Tongue (tissue), 2 donors: ENCODE measurements around the gene SPCS3. TPM values are rescaled to one million over a fixed set of nuclear protein-coding genes. Genes with fewer than 3 reads are reported as not detected.
"Not testable (repeated sequence)": the region's sequence is repeated elsewhere in the genome, so short reads cannot be mapped to it uniquely, and the experiment has no call there.

Experiments
- DNase-seq: peaks from one replicate; pipeline ENCODE4 v3.0.0-alpha.2; 2015
- total RNA-seq: library from RNA; depleted of rRNA; stranded (reverse); fragments of >200 nt; gene quantifications from one replicate; pipeline ENCODE4 v1.2.3, GENCODE V29; 2014

Gene SPCS3
- 101 TPM for total RNA-seq

- DNase-seq = peak; percentile 99
These were observed at the start of gene SPCS3 for GRCh38 chr4:176319704-176320339. SPCS3 (plus strand) TSS chr4:176319966; CDS start chr4:176320077, 111 bp downstream.

DNA sequence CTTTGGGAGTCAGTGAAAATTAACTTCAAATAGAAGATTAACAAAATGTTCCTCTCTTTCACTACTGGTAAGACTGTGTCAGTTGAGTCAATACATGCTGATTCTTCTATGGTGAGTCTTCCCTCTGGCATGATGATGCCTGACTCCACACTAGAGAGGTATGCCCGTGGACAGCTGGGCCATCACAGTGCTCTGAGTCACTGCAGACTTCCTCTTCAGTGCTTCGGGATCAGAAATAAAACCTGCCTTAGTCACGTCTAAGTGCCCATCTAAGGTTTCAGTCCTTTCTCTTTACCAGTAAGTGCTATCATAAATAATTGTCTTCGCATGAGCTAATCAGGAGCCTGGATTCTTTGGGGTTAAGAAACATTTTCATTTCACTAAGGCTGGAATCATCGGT lies 49.1 kb upstream of the SPCS3 start:
- peak; percentile 75 for DNase-seq

GRCh38 chr4:176271749-176272148 lies 48.0 kb upstream of the SPCS3 start:
- DNase-seq = no peak

DNA sequence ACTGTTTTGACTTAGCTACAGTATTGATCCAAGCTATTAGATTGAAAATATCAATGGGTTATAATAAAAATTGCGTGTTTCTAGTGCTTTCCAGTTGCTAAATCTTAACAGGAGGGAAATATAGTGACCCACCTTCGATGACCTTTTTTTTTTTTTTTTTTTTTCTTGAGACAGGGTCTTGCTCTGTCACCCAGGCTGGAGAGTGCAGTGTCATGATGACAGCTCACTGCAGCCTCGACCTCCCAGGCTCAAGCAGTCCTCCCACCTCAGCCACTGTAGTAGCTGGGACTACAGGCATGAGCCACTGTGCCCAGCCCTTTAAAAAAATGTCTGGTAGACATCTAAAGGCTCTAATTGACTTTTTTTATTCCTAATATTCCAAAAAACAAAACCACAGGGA lies 47.0 kb upstream of the SPCS3 start:
- no peak for DNase-seq

GRCh38 chr4:176273736-176274135 lies 46.0 kb upstream of the SPCS3 start:
- no peak for DNase-seq

GRCh38 chr4:176274441-176274840 lies 45.3 kb upstream of the SPCS3 start:
- no peak for DNase-seq

GRCh38 chr4:176276710-176277109 lies 43.1 kb upstream of the SPCS3 start:
- DNase-seq = no peak

GRCh38 chr4:176277162-176277904 lies 42.4 kb upstream of the SPCS3 start:
- peak; percentile 67 for DNase-seq

- DNase-seq = not testable (repeated sequence)
These were observed 40.2 kb upstream of the SPCS3 start for GRCh38 chr4:176279560-176279959.

DNA sequence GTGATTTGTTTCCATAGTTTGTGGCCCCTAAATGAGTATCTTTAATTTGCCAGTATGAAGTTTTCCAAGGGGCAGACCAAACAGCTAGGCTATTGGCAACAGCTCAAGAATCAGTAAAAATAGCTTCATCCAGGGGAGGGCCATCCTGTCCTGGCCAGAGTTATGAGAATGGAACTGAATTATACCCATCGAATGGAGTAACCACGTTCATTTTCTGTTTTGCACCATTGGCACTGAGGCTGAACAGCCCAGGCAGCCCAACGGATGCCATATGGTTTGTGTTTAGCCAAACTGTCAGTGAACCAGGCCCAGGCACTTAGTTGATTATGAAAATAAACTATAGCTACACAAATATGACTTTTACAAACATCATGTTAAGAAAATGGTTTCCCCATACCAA lies 33.0 kb upstream of the SPCS3 start:
- DNase-seq = no peak

DNA sequence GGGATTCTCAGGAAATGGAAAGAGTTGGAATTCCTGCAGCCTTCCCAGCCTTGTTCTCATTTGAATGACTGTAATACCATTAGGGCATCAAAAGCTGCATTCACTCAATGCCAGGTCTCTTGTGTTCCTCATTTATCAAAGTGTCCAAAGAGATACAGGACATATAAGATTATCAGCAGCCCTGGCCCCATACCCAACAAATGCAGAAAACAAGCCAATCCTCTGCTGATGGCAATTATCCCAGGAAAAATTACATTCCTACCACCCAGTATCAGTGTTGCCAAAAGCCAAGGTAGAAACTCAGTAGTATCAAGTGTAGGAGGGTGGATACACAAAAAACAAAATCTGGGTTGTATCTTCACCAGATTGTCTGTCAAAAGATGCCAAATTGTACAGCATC lies 32.2 kb upstream of the SPCS3 start:
- DNase-seq = no peak

DNA sequence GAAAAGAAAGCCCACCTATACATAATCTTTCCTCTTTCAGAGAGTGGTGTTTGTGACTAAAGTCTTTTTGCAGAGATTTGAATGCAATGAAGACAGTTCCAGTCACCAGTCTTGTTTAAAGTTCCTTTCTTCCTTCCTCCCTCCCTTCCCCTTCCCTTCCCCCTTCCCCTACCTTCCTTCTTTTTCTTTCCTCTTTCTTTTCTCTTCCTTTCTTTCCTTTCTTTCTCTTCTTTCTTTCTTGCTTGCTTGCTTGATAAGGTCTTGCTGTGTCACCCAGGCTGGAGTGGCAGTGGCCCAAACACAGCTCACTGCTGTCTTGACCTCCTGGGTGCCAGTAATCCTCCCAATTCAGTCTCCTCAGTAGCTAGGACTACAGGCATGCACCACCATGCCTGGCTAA lies 31.7 kb upstream of the SPCS3 start:
- DNase-seq = no peak

GRCh38 chr4:176289561-176289960 lies 30.2 kb upstream of the SPCS3 start:
- DNase-seq = no peak

GRCh38 chr4:176290520-176290919 lies 29.2 kb upstream of the SPCS3 start:
- no peak for DNase-seq

DNA sequence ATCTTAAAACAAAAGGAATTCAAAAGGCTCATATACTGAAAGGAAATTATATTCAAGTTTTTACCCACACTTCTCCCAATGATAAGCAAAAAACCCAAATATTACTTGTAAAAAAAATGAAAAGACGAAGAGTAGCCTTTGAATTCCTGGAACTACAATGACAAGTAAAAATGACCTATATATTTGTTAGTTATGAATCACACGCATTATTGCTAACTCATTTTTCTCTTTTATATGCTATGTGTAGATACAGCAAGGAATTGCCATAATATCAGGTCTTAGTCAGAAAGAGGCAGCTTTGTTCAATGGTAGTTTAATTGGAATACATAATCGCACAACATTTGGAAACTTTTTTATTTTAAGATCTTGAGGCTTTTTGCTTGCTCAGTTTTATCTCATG lies 28.0 kb upstream of the SPCS3 start:
- DNase-seq = no peak

- DNase-seq = no peak
These were observed 26.8 kb upstream of the SPCS3 start for GRCh38 chr4:176292920-176293319.

DNA sequence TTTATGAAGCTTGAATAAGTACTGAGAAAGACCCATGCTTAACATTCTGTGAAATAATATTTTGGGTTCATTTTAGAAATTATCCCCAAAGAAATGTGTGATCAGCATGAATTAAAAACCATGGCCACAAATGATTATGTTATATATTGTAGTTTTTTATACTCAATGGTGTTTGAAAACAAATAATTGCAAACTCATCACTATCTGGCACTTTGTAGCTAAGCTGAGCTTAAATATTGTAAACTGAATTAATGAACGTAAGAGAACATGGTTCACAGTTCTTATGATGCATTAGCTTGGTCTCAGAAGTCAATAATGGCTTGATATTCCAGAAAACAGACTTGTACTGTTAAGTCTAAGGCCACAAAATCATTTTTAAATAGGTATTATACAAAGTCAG lies 26.1 kb upstream of the SPCS3 start:
- no peak for DNase-seq

GRCh38 chr4:176295907-176296306 lies 23.9 kb upstream of the SPCS3 start:
- DNase-seq = not testable (repeated sequence)

GRCh38 chr4:176298664-176299063 lies 21.1 kb upstream of the SPCS3 start:
- DNase-seq = no peak

DNA sequence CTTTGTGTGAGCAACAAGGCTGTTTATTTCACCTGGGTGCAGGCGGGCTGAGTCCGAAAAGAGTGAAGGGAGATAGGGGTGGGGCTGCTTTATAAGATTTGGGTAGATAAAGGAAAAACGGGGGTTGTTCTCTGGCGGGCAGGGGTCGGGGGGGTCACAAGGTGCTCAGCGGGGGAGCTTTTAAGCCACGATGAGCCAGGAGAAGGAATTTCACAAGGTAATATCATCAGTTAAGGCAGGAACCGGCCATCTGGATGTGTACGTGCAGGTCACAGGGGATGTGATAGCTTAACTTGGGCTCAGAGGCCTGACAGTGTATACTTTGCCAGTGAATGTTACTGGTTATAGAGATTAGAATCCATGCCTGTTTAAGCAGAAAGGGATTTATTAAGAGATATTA lies 19.7 kb upstream of the SPCS3 start:
- DNase-seq = no peak

DNA sequence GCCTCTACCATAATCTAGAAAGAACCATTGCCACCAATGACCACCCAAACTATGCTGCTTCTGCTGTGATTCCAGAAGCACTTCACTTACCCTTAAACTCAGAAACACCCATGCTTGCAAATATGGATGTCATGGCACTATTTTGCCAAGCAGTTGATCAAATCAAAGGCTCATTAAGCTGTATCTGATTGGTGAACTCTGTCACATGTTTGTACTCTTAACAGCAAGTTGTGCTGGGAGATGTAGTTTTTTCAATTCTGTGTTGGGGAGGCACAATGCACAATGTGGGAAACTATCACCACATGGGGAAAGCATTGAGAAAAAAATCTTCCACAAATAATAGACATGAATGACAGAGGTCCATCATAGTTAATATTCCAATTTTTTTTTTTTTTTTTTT lies 19.2 kb upstream of the SPCS3 start:
- DNase-seq = no peak

GRCh38 chr4:176302283-176303275 lies 17.2 kb upstream of the SPCS3 start:
- no peak for DNase-seq

DNA sequence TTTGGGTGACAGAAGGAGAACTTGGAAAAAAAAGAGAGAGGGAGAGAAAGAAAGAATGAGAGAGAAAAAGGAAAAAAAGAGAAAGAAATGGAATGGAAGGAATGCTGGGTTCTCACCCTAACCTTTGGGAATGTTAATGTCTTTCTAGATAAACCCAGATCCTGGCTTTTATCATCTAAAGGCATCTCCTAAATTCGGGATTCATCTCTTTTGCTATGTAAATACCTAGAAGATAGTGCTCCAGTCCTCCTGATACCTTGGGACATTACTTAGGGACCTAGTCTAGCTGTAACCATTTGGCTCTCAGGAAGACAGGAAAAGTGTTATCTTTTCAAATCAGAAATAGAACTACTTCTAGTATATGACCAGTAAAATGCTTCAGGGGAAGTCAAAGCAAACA lies 15.8 kb upstream of the SPCS3 start:
- DNase-seq = no peak
